CD8-positive, alpha-beta memory T cell (primary cell): ENCODE results near the gene SORCS3. TPM values are rescaled to one million over a fixed set of nuclear protein-coding genes. Genes with fewer than 3 reads are reported as not detected.

ENCODE experiments used
- CTCF ChIA-PET: fragments of 350-600 bp; sonication (Branson Sonifier 250); formaldehyde crosslinking; loops from one replicate; lab custom pipeline; 2021; ENCODE audit warnings: antibody characterized with exemption; lab: Charles Lee
- POLR2A ChIA-PET: fragments of 350-600 bp; sonication (Branson Sonifier 250); formaldehyde crosslinking; loops from one replicate; lab custom pipeline; 2021; ENCODE audit warnings: antibody characterized with exemption; lab: Charles Lee
- DNase-seq, 5 donors: peaks; one replicate each; pipeline versions ENCODE4 v3.0.0 to v3.0.0-alpha.2; 2020 to 2022; ENCODE audit warnings: mixed read lengths in 1 of 5
- H3K27ac ChIP-seq: one replicate; pipeline ENCODE4 v1.7.0; 2013; ENCODE audit warnings: low read depth, mild to moderate bottlenecking, low read length, moderate library complexity
- H3K27me3 ChIP-seq: 2 replicates; pipeline ENCODE4 v1.7.0; 2013; ENCODE audit warnings: low read length, mild to moderate bottlenecking; ENCODE audit not compliant: insufficient read depth, poor library complexity, severe bottlenecking
- H3K36me3 ChIP-seq: 2 replicates; pipeline ENCODE4 v1.7.0; 2013; ENCODE audit warnings: mild to moderate bottlenecking, low read length, moderate library complexity; ENCODE audit not compliant: insufficient read depth
- H3K4me1 ChIP-seq: 2 replicates; pipeline ENCODE4 v1.7.0; 2013; ENCODE audit warnings: mild to moderate bottlenecking, low read length, moderate library complexity; ENCODE audit not compliant: insufficient read depth
- H3K4me3 ChIP-seq: 2 replicates; pipeline ENCODE4 v1.7.0; 2013; ENCODE audit warnings: mild to moderate bottlenecking, low read length
- H3K9me3 ChIP-seq: 2 replicates; pipeline ENCODE4 v1.7.0; 2013; ENCODE audit warnings: mild to moderate bottlenecking, low read length
- H3K27ac Mint-ChIP-seq, 8 donors: one replicate each; pipeline ENCODE4 v1.8.0; 2020 to 2021; ENCODE audit warnings: mixed read lengths in 8 of 8, mild to moderate bottlenecking in 6 of 8, inconsistent platforms in 3 of 8, moderate library complexity in 3 of 8
- H3K27me3 Mint-ChIP-seq, 2 donors: one replicate each; pipeline ENCODE4 v1.8.0; 2020 to 2021; ENCODE audit warnings: mixed read lengths in 2 of 2, mild to moderate bottlenecking in 1 of 2, moderate library complexity in 1 of 2
- H3K36me3 Mint-ChIP-seq, 3 donors: one replicate each; pipeline ENCODE4 v1.8.0; 2020 to 2021; ENCODE audit warnings: mixed read lengths in 3 of 3, inconsistent platforms in 1 of 3, mild to moderate bottlenecking in 1 of 3
- H3K4me1 Mint-ChIP-seq, 3 donors: one replicate each; pipeline ENCODE4 v1.8.0; 2020 to 2021; ENCODE audit warnings: mixed read lengths in 3 of 3, inconsistent platforms in 1 of 3, mild to moderate bottlenecking in 1 of 3
- H3K4me3 Mint-ChIP-seq, 7 donors: one replicate each; pipeline ENCODE4 v1.8.0; 2020 to 2021; ENCODE audit warnings: mixed read lengths in 7 of 7, mild to moderate bottlenecking in 6 of 7, moderate library complexity in 4 of 7, inconsistent platforms in 2 of 7
- H3K9me3 Mint-ChIP-seq, 5 donors: one replicate each; pipeline ENCODE4 v1.8.0; 2020 to 2022; ENCODE audit warnings: mixed read lengths in 5 of 5, mild to moderate bottlenecking in 3 of 5, moderate library complexity in 2 of 5, inconsistent platforms in 1 of 5
- polyA plus RNA-seq: library from polyadenylated mRNA; unstranded; fragments of 300-500 nt; fragmentation: Illumina TruSeq; gene quantifications from one replicate; pipeline ENCODE4 v1.2.3, GENCODE V29; 2021
- total RNA-seq, 2 experiments: library from RNA; stranded (reverse); gene quantifications; one replicate each; pipeline ENCODE4 v1.2.3, GENCODE V29; 2021

Gene SORCS3
- total and polyA plus RNA-seq, 3 experiments from 2014 or later, result not detected

- no peak overlapping the region for H3K4me3 ChIP-seq
- no peaks in the 10 kb centered on the region for H3K36me3 ChIP-seq
- ChIA-PET POLR2A (no interaction called here), CTCF (no interaction called here)
- H3K27ac ChIP-seq, result no peak overlapping the region
- H3K4me1 ChIP-seq, result no peaks in the 10 kb centered on the region
- no peaks in the 10 kb centered on the region for H3K36me3 Mint-ChIP-seq
- no peak for DNase-seq
- H3K9me3 ChIP-seq, result no peaks in the 10 kb centered on the region
- H3K4me1 Mint-ChIP-seq, result no peaks in the 10 kb centered on the region
- peaks cover 0 to 1% (median 0%) of the 10 kb centered on the region in 5 donors for H3K9me3 Mint-ChIP-seq
- no peak overlapping the region for H3K27ac Mint-ChIP-seq
- no peaks in the 10 kb centered on the region for H3K27me3 ChIP-seq
- peaks cover 0 to 4% of the 10 kb centered on the region in 2 donors for H3K27me3 Mint-ChIP-seq
- no peak overlapping the region for H3K4me3 Mint-ChIP-seq
Observed at GRCh38 chr10:104850023-104850422, 208.9 kb downstream of the SORCS3 start.

- no peak overlapping the region for H3K4me3 ChIP-seq
- no peak overlapping the region for H3K27ac ChIP-seq
- ChIA-PET POLR2A (no interaction called here), CTCF (no interaction called here)
- H3K36me3 ChIP-seq, result no peaks in the 10 kb centered on the region
- H3K27me3 ChIP-seq, result no peaks in the 10 kb centered on the region
- no peaks in the 10 kb centered on the region for H3K4me1 Mint-ChIP-seq
- no peak overlapping the region for H3K4me3 Mint-ChIP-seq
- DNase-seq, result no peak
- peaks cover 0 to 4% of the 10 kb centered on the region in 2 donors for H3K27me3 Mint-ChIP-seq
- peaks cover 0 to 6% (median 1%) of the 10 kb centered on the region in 5 donors for H3K9me3 Mint-ChIP-seq
- peaks cover 0 to 2% (median 0%) of the 10 kb centered on the region in 3 donors for H3K36me3 Mint-ChIP-seq
- no peak overlapping the region for H3K27ac Mint-ChIP-seq
- no peaks in the 10 kb centered on the region for H3K9me3 ChIP-seq
- no peaks in the 10 kb centered on the region for H3K4me1 ChIP-seq
Observed at GRCh38 chr10:104867966-104868598, 227.0 kb downstream of the SORCS3 start.

GRCh38 chr10:104872691-104873090, 231.6 kb downstream of the SORCS3 start:
- Histone ChIP-seq H3K4me3 (no peak overlapping the region), H3K27ac (no peak overlapping the region), H3K9me3 (no peaks in the 10 kb centered on the region), H3K27me3 (no peaks in the 10 kb centered on the region), H3K36me3 (no peaks in the 10 kb centered on the region), H3K4me1 (no peaks in the 10 kb centered on the region)
- Mint-ChIP-seq H3K36me3 (no peaks in the 10 kb centered on the region), H3K27me3 (no peaks in the 10 kb centered on the region), H3K4me3 (no peak overlapping the region), H3K4me1 (no peaks in the 10 kb centered on the region), H3K27ac (no peak overlapping the region), H3K9me3 (peaks cover 0 to 1% (median 0%) of the 10 kb centered on the region in 5 donors)
- ChIA-PET CTCF (no interaction called here), POLR2A (no interaction called here)
- DNase-seq, result no peak

DNA sequence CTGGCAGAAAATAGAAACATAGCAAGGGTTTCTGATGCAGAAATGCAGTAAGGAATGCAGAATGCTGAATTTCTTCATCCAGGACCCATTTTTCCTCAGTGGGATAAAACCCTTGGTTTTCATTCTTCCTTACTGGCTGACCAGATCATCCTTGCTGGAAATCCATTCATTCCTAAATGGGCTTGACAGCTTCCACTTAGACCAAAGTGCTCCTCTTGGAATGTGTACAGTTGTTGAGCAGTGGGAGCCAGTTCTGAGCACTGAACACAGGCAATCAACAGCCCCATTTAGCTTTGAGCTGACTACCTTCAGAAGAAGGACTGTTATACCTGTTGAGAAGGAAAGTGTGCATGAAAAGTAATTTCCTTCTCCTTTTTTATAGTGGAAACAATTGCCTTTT, 232.1 kb downstream of the SORCS3 start:
- no peak for DNase-seq
- H3K27ac Mint-ChIP-seq, result no peak overlapping the region
- no peak overlapping the region for H3K4me3 Mint-ChIP-seq
- Histone ChIP-seq H3K9me3 (no peaks in the 10 kb centered on the region), H3K4me1 (no peaks in the 10 kb centered on the region), H3K27ac (no peak overlapping the region), H3K36me3 (no peaks in the 10 kb centered on the region), H3K27me3 (no peaks in the 10 kb centered on the region), H3K4me3 (no peak overlapping the region)
- POLR2A ChIA-PET, result no interaction called here
- no peaks in the 10 kb centered on the region for H3K27me3 Mint-ChIP-seq
- no peaks in the 10 kb centered on the region for H3K36me3 Mint-ChIP-seq
- H3K9me3 Mint-ChIP-seq, result peaks cover 0 to 1% (median 0%) of the 10 kb centered on the region in 5 donors
- CTCF ChIA-PET, result no interaction called here
- no peaks in the 10 kb centered on the region for H3K4me1 Mint-ChIP-seq

DNA sequence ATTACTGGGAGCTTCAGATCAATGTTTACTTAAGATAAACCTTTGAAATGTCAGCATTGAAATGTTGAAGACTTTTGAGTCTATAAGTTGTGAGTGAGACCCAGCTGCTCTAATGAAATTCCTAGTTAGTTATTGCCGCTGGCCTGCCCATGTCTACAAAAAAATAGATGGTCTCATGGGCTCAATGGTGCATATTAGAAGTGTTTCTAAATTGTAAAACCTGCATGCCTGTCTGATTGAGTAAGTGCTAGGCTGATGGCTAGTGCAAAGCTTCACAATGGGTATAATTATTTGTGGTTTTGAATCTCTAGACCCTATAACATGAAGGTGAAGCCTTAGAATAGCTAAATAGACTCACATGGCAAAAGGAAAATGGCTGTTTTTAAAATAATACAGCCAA, 234.5 kb downstream of the SORCS3 start:
- no peaks in the 10 kb centered on the region for H3K27me3 ChIP-seq
- H3K27ac ChIP-seq, result no peak overlapping the region
- no peak for DNase-seq
- H3K4me3 ChIP-seq, result no peak overlapping the region
- Mint-ChIP-seq H3K4me3 (no peak overlapping the region), H3K27me3 (peaks cover 0 to 3% of the 10 kb centered on the region in 2 donors), H3K27ac (no peak overlapping the region), H3K36me3 (no peaks in the 10 kb centered on the region), H3K9me3 (no peaks in the 10 kb centered on the region), H3K4me1 (no peaks in the 10 kb centered on the region)
- H3K9me3 ChIP-seq, result no peaks in the 10 kb centered on the region
- no peaks in the 10 kb centered on the region for H3K36me3 ChIP-seq
- CTCF ChIA-PET, result no interaction called here
- H3K4me1 ChIP-seq, result no peaks in the 10 kb centered on the region
- POLR2A ChIA-PET, result no interaction called here

GRCh38 chr10:104880624-104881398, 239.7 kb downstream of the SORCS3 start:
- H3K27ac ChIP-seq, result no peak overlapping the region
- H3K27ac Mint-ChIP-seq, result no peak overlapping the region
- no peaks in the 10 kb centered on the region for H3K9me3 ChIP-seq
- peaks cover 0 to 3% of the 10 kb centered on the region in 2 donors for H3K27me3 Mint-ChIP-seq
- POLR2A ChIA-PET, result no interaction called here
- H3K36me3 ChIP-seq, result no peaks in the 10 kb centered on the region
- H3K36me3 Mint-ChIP-seq, result no peaks in the 10 kb centered on the region
- no peaks in the 10 kb centered on the region for H3K4me1 Mint-ChIP-seq
- no peak for DNase-seq
- CTCF ChIA-PET, result no interaction called here
- H3K4me3 Mint-ChIP-seq, result no peak overlapping the region
- H3K9me3 Mint-ChIP-seq, result no peaks in the 10 kb centered on the region
- H3K4me1 ChIP-seq, result no peaks in the 10 kb centered on the region
- H3K27me3 ChIP-seq, result no peaks in the 10 kb centered on the region
- H3K4me3 ChIP-seq, result no peak overlapping the region

DNA sequence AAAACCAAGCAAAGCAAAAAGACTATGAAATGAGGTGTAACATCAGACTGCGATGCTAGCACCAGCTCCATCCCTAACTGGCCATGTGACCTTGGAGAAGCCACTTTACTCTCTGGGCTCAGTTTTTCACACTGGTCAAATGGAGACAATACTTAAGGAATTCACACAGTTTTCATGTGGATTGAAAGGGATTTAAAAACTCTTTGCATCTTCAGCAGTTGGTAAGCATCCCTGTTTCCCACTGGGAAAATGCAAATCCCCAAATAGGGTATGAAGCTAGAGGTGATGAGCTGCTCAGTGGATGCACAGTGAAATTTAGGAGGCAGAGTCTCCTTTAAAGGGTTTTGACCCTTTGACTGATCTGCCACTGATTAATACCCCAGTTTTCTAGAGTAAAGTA, 240.7 kb downstream of the SORCS3 start:
- H3K9me3 ChIP-seq, result no peaks in the 10 kb centered on the region
- POLR2A ChIA-PET, result no interaction called here
- Mint-ChIP-seq H3K4me1 (no peaks in the 10 kb centered on the region), H3K4me3 (no peak overlapping the region), H3K36me3 (no peaks in the 10 kb centered on the region), H3K27me3 (peaks cover 0 to 3% of the 10 kb centered on the region in 2 donors), H3K27ac (no peak overlapping the region), H3K9me3 (no peaks in the 10 kb centered on the region)
- H3K27me3 ChIP-seq, result no peaks in the 10 kb centered on the region
- DNase-seq, result no peak
- CTCF ChIA-PET, result no interaction called here
- no peak overlapping the region for H3K4me3 ChIP-seq
- no peak overlapping the region for H3K27ac ChIP-seq
- H3K36me3 ChIP-seq, result no peaks in the 10 kb centered on the region
- no peaks in the 10 kb centered on the region for H3K4me1 ChIP-seq

DNA sequence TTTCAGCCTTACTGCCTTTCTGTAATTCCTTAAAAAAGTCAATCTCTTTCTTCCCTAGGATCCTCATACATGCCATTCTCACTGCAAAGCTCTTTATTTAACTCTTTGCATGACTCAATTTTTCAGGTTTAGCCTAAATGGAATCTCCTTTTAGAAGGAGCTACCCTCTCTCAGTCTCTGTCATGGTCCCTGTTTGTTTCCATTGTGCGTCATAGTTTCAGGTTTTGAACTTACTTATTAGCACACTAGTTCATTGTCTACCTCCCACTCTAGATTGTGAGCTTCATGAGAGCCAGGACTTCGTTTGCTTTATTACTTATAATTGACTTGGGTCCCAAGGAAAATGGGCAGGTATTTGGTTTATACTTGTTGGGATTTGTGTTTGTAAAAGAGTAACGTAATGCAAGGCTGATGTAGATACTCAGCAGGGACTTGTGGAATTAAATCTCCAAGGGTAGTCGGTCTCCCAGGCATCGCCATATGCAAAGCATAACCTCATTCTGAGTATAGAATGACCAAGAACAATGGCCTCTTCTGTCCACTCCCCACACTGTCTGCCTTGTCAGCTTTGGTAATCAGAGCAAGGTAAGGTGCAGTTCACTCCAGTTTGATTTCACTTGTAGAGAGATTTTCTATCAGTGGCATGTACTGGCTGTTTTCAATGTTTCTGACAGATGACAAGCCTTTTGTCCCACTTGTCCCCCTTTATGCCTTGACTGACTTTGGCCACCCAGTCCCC, 252.0 kb downstream of the SORCS3 start:
- Mint-ChIP-seq H3K27me3 (peaks cover 0 to 3% of the 10 kb centered on the region in 2 donors), H3K27ac (no peak overlapping the region), H3K9me3 (peaks cover 17 to 26% (median 23%) of the 10 kb centered on the region in 5 donors), H3K4me1 (no peaks in the 10 kb centered on the region), H3K4me3 (no peak overlapping the region), H3K36me3 (no peaks in the 10 kb centered on the region)
- DNase-seq, result no peak
- no peak overlapping the region for H3K27ac ChIP-seq
- CTCF ChIA-PET, result interaction anchor here (1.4 kb wide), 1 partner anchor 15 kb away, joined by 3 read pairs; no protein-coding TSS in a partner anchor
- no peak overlapping the region for H3K4me3 ChIP-seq
- H3K9me3 ChIP-seq, result peaks cover 4% of the 10 kb centered on the region
- no peaks in the 10 kb centered on the region for H3K27me3 ChIP-seq
- H3K4me1 ChIP-seq, result no peaks in the 10 kb centered on the region
- POLR2A ChIA-PET, result no interaction called here
- no peaks in the 10 kb centered on the region for H3K36me3 ChIP-seq
